ENCODE measurements around the gene CRB1. TPM values are rescaled to one million over a fixed set of nuclear protein-coding genes. Genes with fewer than 3 reads are reported as not detected.
A peak's percentile ranks its signal among the peaks of the same experiment; 100 is the strongest.

Gene CRB1
- total RNA-seq, 6 experiments from 2014 or later: 0.07 TPM; not detected in 5

GRCh38 chr1:197393772-197394171 lies 125.7 kb downstream of the CRB1 start:
- Mint-ChIP-seq H3K4me3 (no peak overlapping the region), H3K27me3 (ENCODE audit: insufficient read depth) (no peaks in the 10 kb centered on the region), H3K9me3 (no peaks in the 10 kb centered on the region), H3K36me3 (ENCODE audit: low read depth) (no peaks in the 10 kb centered on the region), H3K27ac (no peak overlapping the region), H3K4me1 (ENCODE audit: low read depth) (peaks cover 16% of the 10 kb centered on the region; the same call in 1 of the 2 replicates)
- no peak for DNase-seq
- TF ChIP-seq CTCF (IDR thresholded peaks at IDR 0.05): no peak

GRCh38 chr1:197394831-197395608 lies 127.0 kb downstream of the CRB1 start:
- TF ChIP-seq CTCF (IDR thresholded peaks at IDR 0.05): no peak
- Mint-ChIP-seq H3K27me3 (ENCODE audit: insufficient read depth) (no peaks in the 10 kb centered on the region), H3K4me3 (no peak overlapping the region), H3K4me1 (ENCODE audit: low read depth) (peaks cover 16% of the 10 kb centered on the region; the same call in 1 of the 2 replicates), H3K9me3 (no peaks in the 10 kb centered on the region), H3K27ac (no peak overlapping the region), H3K36me3 (ENCODE audit: low read depth) (no peaks in the 10 kb centered on the region)
- no peak for DNase-seq

GRCh38 chr1:197397895-197398294 lies 129.8 kb downstream of the CRB1 start:
- H3K36me3 Mint-ChIP-seq (ENCODE audit: low read depth): no peaks in the 10 kb centered on the region
- TF ChIP-seq CTCF (IDR thresholded peaks at IDR 0.05): no peak
- no peaks in the 10 kb centered on the region for H3K9me3 Mint-ChIP-seq
- no peak overlapping the region for H3K4me3 Mint-ChIP-seq
- H3K27ac Mint-ChIP-seq: no peak overlapping the region
- DNase-seq: no peak
- H3K4me1 Mint-ChIP-seq (ENCODE audit: low read depth): peaks cover under 1% of the 10 kb centered on the region; the same call in 1 of the 2 replicates
- H3K27me3 Mint-ChIP-seq (ENCODE audit: insufficient read depth): no peaks in the 10 kb centered on the region

GRCh38 chr1:197399755-197400521 lies 131.9 kb downstream of the CRB1 start:
- DNase-seq: peak; percentile 59
- no peaks in the 10 kb centered on the region for H3K4me1 Mint-ChIP-seq (ENCODE audit: low read depth)
- peak; percentile 83 for TF ChIP-seq CTCF (IDR thresholded peaks at IDR 0.05)
- no peaks in the 10 kb centered on the region for H3K36me3 Mint-ChIP-seq (ENCODE audit: low read depth)
- no peaks in the 10 kb centered on the region for H3K27me3 Mint-ChIP-seq (ENCODE audit: insufficient read depth)
- peak overlapping the region; percentile 49 for H3K4me3 Mint-ChIP-seq
- no peaks in the 10 kb centered on the region for H3K9me3 Mint-ChIP-seq
- no peak overlapping the region for H3K27ac Mint-ChIP-seq

- DNase-seq: no peak
- H3K9me3 Mint-ChIP-seq: no peaks in the 10 kb centered on the region
- H3K36me3 Mint-ChIP-seq (ENCODE audit: low read depth): no peaks in the 10 kb centered on the region
- no peak overlapping the region for H3K27ac Mint-ChIP-seq
- H3K4me1 Mint-ChIP-seq (ENCODE audit: low read depth): no peaks in the 10 kb centered on the region
- H3K27me3 Mint-ChIP-seq (ENCODE audit: insufficient read depth): no peaks in the 10 kb centered on the region
- peak overlapping the region; percentile 49 for H3K4me3 Mint-ChIP-seq
- TF ChIP-seq CTCF (IDR thresholded peaks at IDR 0.05): no peak
Observed at GRCh38 chr1:197400522-197400902, 132.5 kb downstream of the CRB1 start.

Data from HFFc6 (cell line).